Measurements from ENCODE around the gene PWWP2B.

Gene PWWP2B

GRCh38 chr10:132461103-132461682 is 64.2 kb downstream of the PWWP2B start:
- DNase-seq = no peak

GRCh38 chr10:132461683-132462231 is 64.8 kb downstream of the PWWP2B start:
- no peak for DNase-seq

- DNase-seq = no peak
These were observed 65.7 kb downstream of the PWWP2B start for GRCh38 chr10:132462463-132463332.

- DNase-seq = no peak
These were observed 66.6 kb downstream of the PWWP2B start for GRCh38 chr10:132463333-132464255.

GRCh38 chr10:132464256-132465192 is 67.5 kb downstream of the PWWP2B start:
- DNase-seq = no peak

- DNase-seq = no peak
These were observed 68.3 kb downstream of the PWWP2B start for GRCh38 chr10:132465193-132465888.

- DNase-seq = no peak
These were observed 69.0 kb downstream of the PWWP2B start for GRCh38 chr10:132465889-132466519.

GRCh38 chr10:132466520-132467463 is 69.8 kb downstream of the PWWP2B start:
- DNase-seq = no peak
